SK-N-SH (cell line): ENCODE measurements around the gene ELOVL6. TPM values are rescaled to one million over a fixed set of nuclear protein-coding genes. Genes with fewer than 3 reads are reported as not detected.

ENCODE experiments used
- CTCF ChIA-PET: fragments of 300-600, 350-600 bp; formaldehyde crosslinking; extraction: SDS; loops from one replicate; lab custom pipeline; 2021; lab: Yijun Ruan, JAX
- POLR2A ChIA-PET: fragments of 350-600 bp; sonication (Branson Sonifier 250); formaldehyde crosslinking; extraction: SDS; loops from one replicate; lab custom pipeline; 2020; ENCODE audit warnings: antibody characterized with exemption, inconsistent platforms; lab: Yijun Ruan, JAX
- DNase-seq: peaks from one replicate; pipeline ENCODE4 v3.0.0; 2012
- H2AFZ ChIP-seq: fragments of 200-600 bp; sonication (generic); 2 replicates; pipeline ENCODE4 v1.8.1; 2016; ENCODE audit warnings: antibody characterized with exemption, mild to moderate bottlenecking, low read depth
- H3F3A ChIP-seq: fragments of 200-600 bp; sonication (generic); replicated peaks from 2 replicates; pipeline ENCODE3; 2016; ENCODE audit warnings: antibody characterized with exemption, mild to moderate bottlenecking; ENCODE audit not compliant: insufficient read depth
- H3K27ac ChIP-seq, 2 experiments: fragments of 200-500 bp in 1 of 2; fragments of 200-600 bp in 1 of 2; sonication (Bioruptor generic) in 1 of 2; sonication (generic), shearing (Covaris generic) in 1 of 2; 2 replicates each; pipeline versions ENCODE4 v1.5.1 to v1.6.1; 2014 to 2016; ENCODE audit warnings: low read depth in 2 of 2, inconsistent platforms in 1 of 2, low read length in 1 of 2, mild to moderate bottlenecking in 1 of 2, mixed read lengths in 1 of 2
- H3K27me3 ChIP-seq: fragments of 200-600 bp; sonication (generic), shearing (Covaris generic); 2 replicates; pipeline ENCODE4 v1.6.1; 2016; ENCODE audit warnings: mixed run types; ENCODE audit not compliant: insufficient read depth
- H3K36me3 ChIP-seq, 2 experiments: fragments of 200-500 bp in 1 of 2; fragments of 200-600 bp in 1 of 2; sonication (Bioruptor generic) in 1 of 2; sonication (generic) in 1 of 2; replicated peaks in 1 of 2; 2 replicates each; pipeline versions ENCODE3 to v1.5.1; 2014 to 2016; ENCODE audit warnings: low read length in 1 of 2, mild to moderate bottlenecking in 1 of 2; ENCODE audit not compliant: insufficient read depth in 2 of 2, control insufficient read depth in 1 of 2
- H3K4me1 ChIP-seq, 2 experiments: fragments of 200-500 bp in 1 of 2; fragments of 200-600 bp in 1 of 2; sonication (Bioruptor generic) in 1 of 2; sonication (generic), shearing (Covaris generic) in 1 of 2; 2 replicates each; pipeline versions ENCODE4 v1.5.1 to v1.6.1; 2014 to 2016; ENCODE audit warnings: low read depth in 1 of 2, low read length in 1 of 2, mixed run types in 1 of 2; ENCODE audit not compliant: insufficient read depth in 2 of 2, control insufficient read depth in 1 of 2
- H3K4me2 ChIP-seq: fragments of 200-600 bp; sonication (generic), shearing (Covaris generic); 2 replicates; pipeline ENCODE4 v1.6.1; 2017; ENCODE audit warnings: mixed run types
- H3K4me3 ChIP-seq, 2 experiments: fragments of 200-500 bp in 1 of 2; fragments of 200-600 bp in 1 of 2; sonication (Bioruptor generic) in 1 of 2; sonication (generic), shearing (Covaris generic) in 1 of 2; 2 replicates each; pipeline versions ENCODE4 v1.5.1 to v1.8.1; 2014 to 2016; ENCODE audit warnings: low read depth in 2 of 2, inconsistent platforms in 1 of 2, low read length in 1 of 2, mild to moderate bottlenecking in 1 of 2, mixed read lengths in 1 of 2, moderate library complexity in 1 of 2
- H3K79me2 ChIP-seq: fragments of 200-600 bp; sonication (generic); 2 replicates; pipeline ENCODE4 v1.8.1; 2017; ENCODE audit warnings: mild to moderate bottlenecking; ENCODE audit not compliant: insufficient read depth
- H3K9ac ChIP-seq: fragments of 200-600 bp; sonication (generic); 2 replicates; pipeline ENCODE4 v1.6.1; 2017; ENCODE audit warnings: mixed run types
- H3K9me2 ChIP-seq: fragments of 200-600 bp; sonication (generic); 2 replicates; pipeline ENCODE4 v1.6.1; 2017; ENCODE audit warnings: mixed run types
- H3K9me3 ChIP-seq: fragments of 200-600 bp; sonication (generic); 2 replicates; pipeline ENCODE4 v1.6.1; 2017; ENCODE audit warnings: mixed run types, mild to moderate bottlenecking, moderate library complexity
- H4K20me1 ChIP-seq: fragments of 200-600 bp; sonication (generic); 2 replicates; pipeline ENCODE4 v1.6.1; 2017; ENCODE audit warnings: mild to moderate bottlenecking, mixed run types; ENCODE audit not compliant: insufficient read depth
- CTCF ChIP-seq: fragments of 200-600 bp; sonication (generic); IDR thresholded peaks from 2 replicates; pipeline ENCODE4 v1.6.1; 2017; ENCODE audit warnings: antibody characterized with exemption, mild to moderate bottlenecking, moderate library complexity
- ELF1 ChIP-seq: IDR thresholded peaks from 2 replicates; pipeline ENCODE4 v1.4.0; 2012
- EZH2phosphoT487 ChIP-seq: fragments of 200-600 bp; sonication (generic); IDR thresholded peaks from 2 replicates; pipeline ENCODE4 v1.6.1; 2017; ENCODE audit warnings: low read depth, mixed run types, mild to moderate bottlenecking, antibody characterized with exemption, moderate library complexity, borderline replicate concordance
- FOXJ3 ChIP-seq: sonication (generic); formaldehyde crosslinking; IDR thresholded peaks from 2 replicates; pipeline ENCODE4 v1.5.1; 2020; ENCODE audit warnings: mild to moderate bottlenecking, missing genetic modification reagents
- GABPA ChIP-seq: IDR thresholded peaks from 2 replicates; pipeline ENCODE4 v1.4.0; 2012; ENCODE audit warnings: low read depth, mild to moderate bottlenecking
- GATA2 ChIP-seq: sonication (generic); formaldehyde crosslinking; IDR thresholded peaks from 2 replicates; pipeline ENCODE4 v1.5.0; 2020; ENCODE audit warnings: mild to moderate bottlenecking, missing genetic modification reagents
- IRF3 ChIP-seq: fragments of 150-350 bp; IDR thresholded peaks from 2 replicates; pipeline ENCODE4 v1.6.1; 2016; ENCODE audit warnings: mild to moderate bottlenecking, low read depth, low read length
- JUND ChIP-seq: IDR thresholded peaks from 2 replicates; pipeline ENCODE4 v1.4.0; 2012
- NRF1 ChIP-seq: IDR thresholded peaks from 2 replicates; pipeline ENCODE4 v1.6.1; 2012; ENCODE audit warnings: low read depth, mild to moderate bottlenecking, low read length
- PBX3 ChIP-seq: IDR thresholded peaks from 2 replicates; pipeline ENCODE4; 2012
- POLR2AphosphoS5 ChIP-seq: IDR thresholded peaks from 2 replicates; pipeline ENCODE4 v1.6.1; 2012; ENCODE audit warnings: low read depth, low read length
- REST ChIP-seq: IDR thresholded peaks from 2 replicates; pipeline ENCODE4 v1.6.1; 2012; ENCODE audit warnings: mild to moderate bottlenecking, low read depth, low read length, moderate library complexity
- SMC3 ChIP-seq: IDR thresholded peaks from 2 replicates; pipeline ENCODE4 v1.6.1; 2012; ENCODE audit warnings: low read depth, low read length, improper control_type of control experiment
- TAF1 ChIP-seq: IDR thresholded peaks from 2 replicates; pipeline ENCODE4 v1.6.1; 2012; ENCODE audit warnings: low read depth, mild to moderate bottlenecking, low read length, moderate library complexity, borderline replicate concordance
- TCF12 ChIP-seq: IDR thresholded peaks from 2 replicates; pipeline ENCODE4 v1.4.0; 2012
- TEAD4 ChIP-seq: IDR thresholded peaks from 2 replicates; pipeline ENCODE4 v1.4.0; 2012; ENCODE audit warnings: mild to moderate bottlenecking, borderline replicate concordance; ENCODE audit not compliant: insufficient read depth
- USF2 ChIP-seq: fragments of 150-350 bp; IDR thresholded peaks from 2 replicates; pipeline ENCODE4 v1.6.1; 2017; ENCODE audit warnings: antibody characterized with exemption, low read length, low read depth, borderline replicate concordance
- ZBTB33 ChIP-seq: IDR thresholded peaks from 2 replicates; pipeline ENCODE4 v1.4.0; 2012; ENCODE audit warnings: low read depth, borderline replicate concordance
- WGBS: methylation state at CpG from one replicate; pipeline ENCODE4 v1.1.6; 2017; ENCODE audit warnings: low lambda C conversion rate; 5-methylcytosine and 5-hydroxymethylcytosine counted together
- polyA plus RNA-seq, 3 experiments: library from polyadenylated mRNA; depleted of rRNA; stranded (reverse); fragments of >200 nt; gene quantifications; 2 replicates each; pipeline ENCODE4 v1.2.3, GENCODE V29; 2012

ELOVL6 gene
- polyA plus RNA-seq, 1 of the 3 experiments (the other 2 are of a cell fraction), result 9.0 TPM

- TF ChIP-seq IRF3 (no peak), GABPA (no peak), FOXJ3 (no peak), TCF12 (no peak), CTCF (no peak), NRF1 (no peak), USF2 (no peak)
Observed at GRCh38 chr4:110020139-110020538, 178.3 kb downstream of the ELOVL6 start (continued).

- Histone ChIP-seq H3K27ac (no peak overlapping the region), H3K4me1 (no peaks in the 10 kb centered on the region), H3K27me3 (no peaks in the 10 kb centered on the region; the same call in 1 of the 2 replicates), H3K9me2 (no peaks in the 10 kb centered on the region), H3K4me3 (no peak overlapping the region), H3K9me3 (no peaks in the 10 kb centered on the region), H4K20me1 (no peaks in the 10 kb centered on the region), H3F3A (no peaks in the 10 kb centered on the region), H2AFZ (no peak overlapping the region), H3K4me2 (no peak overlapping the region), H3K36me3 (no peaks in the 10 kb centered on the region), H3K9ac (no peak overlapping the region), H3K79me2 (no peaks in the 10 kb centered on the region)
- ChIA-PET POLR2A (interaction anchor here (0.6 kb wide), 1 partner anchor 594 kb away, joined by 3 read pairs; no protein-coding TSS in a partner anchor), CTCF (interaction anchor here (0.7 to 2.2 kb wide), 5 partner anchors 13 to 496 kb away, joined by 3 to 8 read pairs (median 3); no protein-coding TSS in a partner anchor)
- WGBS, result 70% methylated on average over 3 of the region's 3 CpGs
- DNase-seq, result no peak
- TF ChIP-seq JUND, result no peak
- no peak for TF ChIP-seq SMC3
- TF ChIP-seq ZBTB33, result no peak
- no peak for TF ChIP-seq TEAD4
- no peak for TF ChIP-seq TAF1
- TF ChIP-seq POLR2AphosphoS5, result no peak
- TF ChIP-seq NRF1, result no peak
- TF ChIP-seq TCF12, result no peak
- TF ChIP-seq CTCF, result no peak
- no peak for TF ChIP-seq PBX3
- no peak for TF ChIP-seq EZH2phosphoT487
- TF ChIP-seq GATA2 (CRISPR knock-in tag), result no peak
- no peak for TF ChIP-seq REST
- TF ChIP-seq ELF1, result no peak
Observed at GRCh38 chr4:110019153-110019552, 179.3 kb downstream of the ELOVL6 start.
